SK-N-SH treated with all-trans-retinoic acid at 6 μM for 48 hours (cell line): ENCODE measurements around the gene ANKRD6.

Experiments
- ATAC-seq: fragments of 200-7000 bp; cut with Tn5 transposase; 3 replicates; pipeline ENCODE4 v1.9.1; 2020; ENCODE audit warnings: mild to moderate bottlenecking, moderate library complexity
- ARNTL ChIP-seq: fragments of 450-650 bp; formaldehyde crosslinking; IDR thresholded peaks from 2 replicates; pipeline ENCODE4 v1.5.0; 2020; ENCODE audit warnings: low read depth, mild to moderate bottlenecking, moderate library complexity, borderline replicate concordance
- BACH2 ChIP-seq: fragments of 250-450 bp; sonication (Bioruptor Pico); IDR thresholded peaks from 2 replicates; pipeline ENCODE4 v1.9.0; 2021; ENCODE audit warnings: mild to moderate bottlenecking, borderline replicate concordance
- CSDC2 ChIP-seq: fragments of 250-450 bp; sonication (Bioruptor Pico); IDR thresholded peaks from 2 replicates; pipeline ENCODE4 v1.5.0; 2020; ENCODE audit warnings: mild to moderate bottlenecking, moderate library complexity
- CSRNP3 ChIP-seq: fragments of 250-450 bp; sonication (Bioruptor Pico); IDR thresholded peaks from 2 replicates; pipeline ENCODE4 v1.5.1; 2021; ENCODE audit warnings: mild to moderate bottlenecking, moderate library complexity
- ESRRG ChIP-seq: fragments of 250-450 bp; sonication (Bioruptor Pico); IDR thresholded peaks from 2 replicates; pipeline ENCODE4 v1.6.1; 2021; ENCODE audit warnings: mild to moderate bottlenecking
- GLIS3 ChIP-seq: fragments of 250-450 bp; sonication (Bioruptor Pico); IDR thresholded peaks from 2 replicates; pipeline ENCODE4 v1.5.0; 2020; ENCODE audit warnings: mild to moderate bottlenecking, moderate library complexity
- ISL1 ChIP-seq: fragments of 250-450 bp; sonication (Bioruptor Pico); IDR thresholded peaks from 2 replicates; pipeline ENCODE4 v2.1.2; 2022; ENCODE audit warnings: mild to moderate bottlenecking, moderate library complexity
- OSR1 ChIP-seq: fragments of 250-450 bp; sonication (Bioruptor Pico); IDR thresholded peaks from 2 replicates; pipeline ENCODE4 v1.8.0; 2022; ENCODE audit warnings: moderate library complexity, mild to moderate bottlenecking, inconsistent platforms
- PATZ1 ChIP-seq: fragments of 250-450 bp; sonication (Bioruptor Pico); IDR thresholded peaks from 2 replicates; pipeline ENCODE4 v1.8.0; 2020; ENCODE audit warnings: mild to moderate bottlenecking, moderate library complexity, borderline replicate concordance
- POU6F1 ChIP-seq: fragments of 250-450 bp; sonication (Bioruptor Pico); IDR thresholded peaks from 2 replicates; pipeline ENCODE4 v1.8.0; 2021; ENCODE audit warnings: low read depth, mild to moderate bottlenecking, moderate library complexity, borderline replicate concordance
- PPARA ChIP-seq: fragments of 250-450 bp; sonication (Bioruptor Pico); IDR thresholded peaks from 2 replicates; pipeline ENCODE4 v1.5.0; 2020; ENCODE audit warnings: mild to moderate bottlenecking, borderline replicate concordance
- RARB ChIP-seq: fragments of 250-450 bp; sonication (Bioruptor Pico); IDR thresholded peaks from 2 replicates; pipeline ENCODE4 v1.8.0; 2021; ENCODE audit warnings: mild to moderate bottlenecking, moderate library complexity
- SNAI2 ChIP-seq: fragments of 250-450 bp; sonication (Bioruptor Pico); IDR thresholded peaks from 2 replicates; pipeline ENCODE4 v1.5.0; 2020; ENCODE audit warnings: mild to moderate bottlenecking, moderate library complexity
- TOX ChIP-seq: fragments of 250-450 bp; sonication (Bioruptor Pico); IDR thresholded peaks from 2 replicates; pipeline ENCODE4 v1.8.0; 2021; ENCODE audit warnings: mild to moderate bottlenecking, moderate library complexity, borderline replicate concordance
- ZC3H10 ChIP-seq: fragments of 250-450 bp; sonication (Bioruptor Pico); IDR thresholded peaks from 2 replicates; pipeline ENCODE4 v1.5.1; 2021; ENCODE audit warnings: mild to moderate bottlenecking, moderate library complexity
- ZFP3 ChIP-seq: fragments of 250-450 bp; sonication (Bioruptor Pico); IDR thresholded peaks from 2 replicates; pipeline ENCODE4 v1.5.0; 2020; ENCODE audit warnings: mild to moderate bottlenecking, moderate library complexity
- ZFP30 ChIP-seq: fragments of 450-650 bp; formaldehyde crosslinking; IDR thresholded peaks from 2 replicates; pipeline ENCODE4 v1.5.0; 2022; ENCODE audit warnings: mild to moderate bottlenecking, moderate library complexity
- ZNF565 ChIP-seq: fragments of 450-650 bp; formaldehyde crosslinking; conservative IDR thresholded peaks from 2 replicates; pipeline ENCODE4 v1.5.0; 2020; ENCODE audit warnings: low read depth, mild to moderate bottlenecking, moderate library complexity
- ZNF70 ChIP-seq: fragments of 450-650 bp; formaldehyde crosslinking; IDR thresholded peaks from 2 replicates; pipeline ENCODE4 v1.5.0; 2020; ENCODE audit warnings: mild to moderate bottlenecking, moderate library complexity
- ZNF8 ChIP-seq: fragments of 450-650 bp; formaldehyde crosslinking; IDR thresholded peaks from 2 replicates; pipeline ENCODE4 v1.5.0; 2020; ENCODE audit warnings: mild to moderate bottlenecking, moderate library complexity

ANKRD6 gene

GRCh38 chr6:89670935-89671565, 238.1 kb downstream of the ANKRD6 start (continued):
- TF ChIP-seq POU6F1 (CRISPR knock-in tag) (no peak), ISL1 (CRISPR knock-in tag) (no peak), CSDC2 (CRISPR knock-in tag) (no peak), GLIS3 (no peak), ZNF565 (no peak), CSRNP3 (CRISPR knock-in tag) (no peak), RARB (CRISPR knock-in tag) (no peak), ZFP3 (CRISPR knock-in tag) (no peak), ARNTL (CRISPR knock-in tag) (no peak), OSR1 (CRISPR knock-in tag) (no peak)

GRCh38 chr6:89675949-89676748, 243.2 kb downstream of the ANKRD6 start:
- peak; percentile 44 for ATAC-seq
- TF ChIP-seq ZFP30 (CRISPR knock-in tag) (no peak), RARB (CRISPR knock-in tag) (no peak), POU6F1 (CRISPR knock-in tag) (no peak), PPARA (CRISPR knock-in tag) (no peak), ZNF70 (CRISPR knock-in tag) (no peak), ZNF8 (CRISPR knock-in tag) (no peak), OSR1 (CRISPR knock-in tag) (no peak), PATZ1 (CRISPR knock-in tag) (no peak), GLIS3 (no peak), ISL1 (CRISPR knock-in tag) (no peak), SNAI2 (CRISPR knock-in tag) (no peak), ZNF565 (no peak)

- ATAC-seq = no peak
- TF ChIP-seq POU6F1 (CRISPR knock-in tag) (no peak), OSR1 (CRISPR knock-in tag) (no peak), ESRRG (no peak), TOX (CRISPR knock-in tag) (no peak), ZFP30 (CRISPR knock-in tag) (no peak), ZFP3 (CRISPR knock-in tag) (no peak), CSRNP3 (CRISPR knock-in tag) (no peak), BACH2 (CRISPR knock-in tag) (no peak), SNAI2 (CRISPR knock-in tag) (no peak), CSDC2 (CRISPR knock-in tag) (no peak), ZNF565 (no peak), GLIS3 (no peak), ZC3H10 (no peak), ZNF70 (CRISPR knock-in tag) (no peak), ARNTL (CRISPR knock-in tag) (no peak), RARB (CRISPR knock-in tag) (no peak), PATZ1 (CRISPR knock-in tag) (no peak)
These were observed 245.6 kb downstream of the ANKRD6 start for GRCh38 chr6:89678531-89678930.
